NOMO-1 treated with DMSO at 0.1 percent for 48 hours (cell line): Measurements from ENCODE around the gene DLX3.

Experiments used
- DNase-seq: peaks from one replicate; lab custom pipeline; 2025; ENCODE audit not compliant: unreplicated experiment; lab: John Stamatoyannopoulos, UW

DLX3 gene

DNA sequence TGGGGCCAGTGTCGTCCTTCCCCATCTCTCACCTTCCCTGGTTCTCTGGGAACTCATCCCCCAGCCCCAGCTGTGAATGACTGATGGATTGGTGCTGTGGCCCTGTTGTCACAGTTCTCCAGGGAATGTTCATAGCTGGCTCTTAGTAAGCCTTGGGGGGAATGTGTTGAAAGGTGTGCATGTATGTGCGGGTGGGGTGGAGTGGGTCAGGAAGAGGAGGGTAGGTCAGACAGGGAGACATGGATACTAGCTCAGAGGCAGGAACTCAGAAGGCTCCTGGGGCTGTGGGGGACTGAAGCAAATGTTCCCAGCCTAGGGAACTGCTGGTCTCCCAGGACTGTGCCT, 21.8 kb downstream of the DLX3 start:
- DNase-seq, result no peak

DNA sequence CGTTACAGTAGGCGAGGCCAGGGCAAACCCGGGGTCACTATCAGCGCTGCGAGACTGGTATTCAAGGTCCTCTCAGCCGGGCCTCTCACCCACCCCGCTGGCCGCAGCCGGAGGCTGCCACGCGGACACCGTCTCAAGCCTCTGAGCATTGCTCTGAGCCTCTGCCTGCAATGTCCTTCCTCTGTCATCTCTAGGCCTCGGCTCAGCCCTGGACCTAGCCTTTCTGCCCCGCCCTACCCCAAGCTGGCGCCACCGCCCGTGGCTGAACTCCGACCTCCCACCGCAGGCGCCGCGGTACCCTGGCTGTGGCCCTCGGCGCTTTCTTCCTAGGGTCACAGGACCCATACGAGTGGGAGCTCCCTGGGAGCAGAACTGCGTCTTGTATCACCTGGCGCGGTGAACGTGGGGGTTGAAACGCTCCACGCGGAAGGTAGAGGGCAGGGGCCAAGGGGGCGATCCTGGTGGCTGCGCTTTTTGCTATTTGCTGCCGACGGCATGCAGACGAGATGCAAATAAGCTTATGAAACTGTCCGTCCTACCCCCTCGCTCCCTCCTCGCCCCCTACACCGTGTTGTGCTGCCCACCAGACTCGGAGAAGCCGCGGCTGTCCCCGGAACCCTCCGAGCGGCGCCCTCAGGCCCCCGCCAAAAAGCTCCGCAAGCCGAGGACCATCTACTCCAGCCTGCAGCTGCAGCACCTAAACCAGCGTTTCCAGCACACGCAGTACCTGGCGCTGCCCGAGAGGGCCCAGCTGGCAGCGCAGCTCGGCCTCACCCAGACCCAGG, 22.3 kb downstream of the DLX3 start:
- DNase-seq, result no peak

DNA sequence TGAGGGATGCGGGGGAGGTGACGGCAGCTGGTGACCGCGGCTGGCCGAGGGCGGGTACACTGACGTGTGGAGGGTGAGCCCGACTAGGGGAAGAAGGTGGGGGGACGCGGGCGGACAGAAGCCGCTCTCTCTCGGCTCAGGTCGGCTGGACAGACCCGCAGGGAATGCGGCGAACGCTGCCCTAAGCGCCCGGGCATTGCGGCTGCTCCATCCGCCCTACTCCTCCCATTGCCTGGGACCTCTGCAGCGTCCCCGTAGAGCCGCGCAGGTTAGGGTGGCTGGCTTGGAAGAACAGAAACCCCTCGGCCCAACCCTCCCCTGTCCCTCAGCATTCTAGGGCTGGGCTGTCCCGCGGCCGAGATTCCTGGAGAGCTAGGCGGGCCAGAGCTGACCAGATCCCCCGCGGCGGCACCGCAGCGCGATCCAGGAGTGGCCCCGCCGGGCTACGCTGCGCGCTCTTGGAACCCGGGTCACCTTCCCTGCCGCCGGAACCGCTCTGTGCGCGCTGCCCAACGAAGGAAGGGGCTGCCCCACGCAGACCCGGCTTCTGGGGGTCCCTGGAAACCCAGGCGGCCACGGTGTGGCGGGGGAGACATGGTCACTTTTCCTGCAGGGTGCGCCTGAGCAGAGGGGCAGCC, 23.1 kb downstream of the DLX3 start:
- no peak for DNase-seq

DNA sequence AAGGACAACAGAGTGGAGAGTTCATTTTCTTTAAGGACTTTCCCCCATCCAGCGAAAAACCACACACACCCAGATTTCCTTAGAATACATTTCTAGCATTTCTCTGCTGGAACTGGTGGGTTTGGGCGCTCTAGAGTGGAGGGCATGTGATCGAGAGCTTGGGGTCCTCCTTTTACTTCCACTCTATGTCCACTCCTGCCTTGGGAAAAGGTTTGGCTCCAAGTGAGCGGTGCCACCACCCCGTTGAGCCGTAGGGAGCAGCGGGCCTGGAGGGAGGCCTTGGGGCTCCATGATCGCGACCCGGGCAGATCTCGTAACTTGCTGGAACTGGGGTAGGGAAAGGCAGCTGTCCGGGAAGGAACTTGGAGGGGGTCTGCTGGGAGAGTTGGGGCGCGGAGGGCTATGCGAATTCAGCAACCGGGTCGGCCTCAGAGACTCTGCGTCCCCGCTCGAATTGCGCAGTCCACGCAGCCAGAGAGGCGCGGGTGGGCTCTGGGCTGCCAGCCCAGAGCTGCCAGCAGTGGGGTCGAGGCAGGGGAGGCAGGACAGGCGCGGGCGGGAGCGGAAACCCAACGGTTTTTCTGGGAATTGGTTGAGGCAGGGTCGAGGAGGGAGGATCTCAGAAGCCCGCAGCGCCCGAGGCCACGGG, 23.7 kb downstream of the DLX3 start:
- no peak for DNase-seq

DNA sequence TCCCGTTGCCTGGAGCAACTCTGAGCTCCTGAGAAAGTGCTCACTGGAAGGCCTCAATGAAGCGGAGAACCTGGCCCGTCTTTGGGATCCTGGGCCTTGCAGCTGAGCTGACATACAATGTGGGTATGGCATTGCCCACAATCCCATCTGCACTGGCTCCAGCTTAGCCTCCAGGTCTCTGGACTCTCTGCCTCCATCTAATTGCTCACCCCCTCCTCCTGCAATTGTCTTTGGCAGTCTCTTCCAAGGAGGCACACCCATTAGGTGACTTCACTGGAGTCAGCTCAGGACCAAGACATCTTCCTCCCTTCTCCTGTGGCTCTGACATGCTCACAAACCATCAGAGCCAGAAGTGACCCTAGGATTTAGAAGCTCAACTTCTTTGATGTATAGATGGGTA, 24.5 kb downstream of the DLX3 start:
- no peak for DNase-seq

DNA sequence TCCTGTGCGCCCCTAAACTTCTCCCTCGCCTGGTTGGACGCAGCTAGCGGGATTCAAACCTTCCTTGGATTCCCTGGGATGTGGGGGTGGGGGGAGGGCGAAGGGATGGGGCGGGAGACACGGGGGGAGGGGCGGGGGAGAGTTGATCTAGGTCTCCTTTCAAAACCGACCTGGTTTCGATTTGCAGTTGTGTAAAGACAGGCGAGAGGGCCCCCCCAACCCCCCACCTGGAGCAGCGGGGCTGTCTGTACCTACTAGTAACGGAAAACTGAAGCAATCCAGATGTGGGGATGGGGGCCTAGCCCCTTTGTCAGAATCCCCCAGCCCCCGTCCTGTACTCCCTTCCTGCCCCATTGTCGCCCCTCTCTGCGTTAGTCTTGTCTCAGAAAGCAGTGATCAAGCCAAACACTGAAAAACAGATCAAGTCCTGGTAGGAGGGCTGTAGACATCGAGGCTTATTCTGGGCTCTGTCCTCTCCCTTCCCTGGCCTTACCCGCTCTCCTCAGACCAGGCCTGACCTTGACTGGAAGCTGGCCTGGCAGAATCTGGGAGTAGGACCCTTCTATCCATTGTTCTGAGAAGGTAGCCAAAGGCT, 25.1 kb downstream of the DLX3 start:
- no peak for DNase-seq

DNA sequence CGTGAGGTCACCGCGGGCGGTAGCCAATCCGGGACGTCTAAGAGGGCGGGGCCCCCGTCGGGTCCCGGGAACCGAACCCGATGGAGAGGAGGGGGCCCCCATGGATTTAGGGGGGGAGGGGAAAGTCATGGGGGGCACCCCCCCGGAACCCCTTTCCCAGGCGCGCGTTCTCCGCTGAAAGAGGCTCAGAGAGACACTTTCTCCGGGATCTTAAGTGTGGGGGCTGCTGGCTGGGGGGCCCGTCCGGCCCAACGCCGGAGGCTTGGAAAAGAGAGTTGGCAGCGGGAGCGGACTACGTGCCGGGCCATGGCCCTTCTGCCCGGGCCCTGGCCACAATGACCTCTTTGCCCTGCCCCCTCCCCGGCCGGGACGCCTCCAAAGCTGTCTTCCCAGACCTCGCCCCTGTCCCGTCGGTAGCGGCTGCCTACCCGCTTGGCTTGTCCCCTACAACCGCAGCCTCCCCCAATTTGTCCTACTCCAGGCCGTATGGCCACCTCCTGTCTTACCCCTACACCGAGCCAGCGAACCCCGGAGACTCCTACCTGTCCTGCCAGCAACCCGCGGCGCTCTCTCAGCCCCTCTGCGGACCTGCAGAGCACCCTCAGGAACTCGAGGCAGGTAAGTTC, 25.8 kb downstream of the DLX3 start, which contains the start of gene DLX4:
Gene DLX4 (plus strand): TSS at position 57 of the 626 bp plus-strand sequence. CDS start 279 bp downstream, at position 336.
- no peak for DNase-seq

DNA sequence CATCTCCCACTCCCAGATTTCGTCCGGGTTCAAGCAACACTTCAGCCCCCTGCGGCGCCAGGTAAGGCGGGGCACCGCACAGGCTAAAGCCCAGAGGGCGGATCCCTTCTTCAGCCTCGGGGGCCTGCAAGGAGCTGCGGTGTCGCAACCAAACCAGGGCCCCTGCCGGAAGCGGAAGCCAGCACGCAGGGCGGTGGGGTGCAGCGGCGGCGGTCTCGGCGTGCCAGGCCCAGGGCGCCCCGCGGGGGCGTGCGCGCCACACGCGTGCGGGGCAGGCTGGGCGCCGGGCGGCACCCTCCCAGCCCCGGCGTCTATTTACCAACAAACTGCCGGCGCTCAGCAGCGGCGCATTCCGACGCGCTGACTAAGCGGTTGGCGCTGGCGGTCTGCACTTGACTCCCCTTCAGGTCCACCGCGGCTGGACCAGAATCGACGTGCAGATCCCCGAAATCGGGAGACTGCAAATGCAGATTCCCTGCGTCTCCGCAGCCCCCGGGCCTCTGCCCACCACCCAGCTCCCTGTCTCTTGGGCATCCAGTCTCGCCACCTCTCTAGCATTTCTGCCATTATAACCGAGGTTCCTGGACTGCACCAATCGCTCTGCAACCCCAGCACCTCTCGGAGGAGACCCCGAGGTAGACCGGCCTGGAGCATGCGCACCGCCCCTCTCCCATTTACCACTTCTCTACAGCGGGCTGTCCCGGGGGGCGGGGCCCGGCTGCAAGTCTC, 26.5 kb downstream of the DLX3 start:
- DNase-seq, result peak; percentile 89

DNA sequence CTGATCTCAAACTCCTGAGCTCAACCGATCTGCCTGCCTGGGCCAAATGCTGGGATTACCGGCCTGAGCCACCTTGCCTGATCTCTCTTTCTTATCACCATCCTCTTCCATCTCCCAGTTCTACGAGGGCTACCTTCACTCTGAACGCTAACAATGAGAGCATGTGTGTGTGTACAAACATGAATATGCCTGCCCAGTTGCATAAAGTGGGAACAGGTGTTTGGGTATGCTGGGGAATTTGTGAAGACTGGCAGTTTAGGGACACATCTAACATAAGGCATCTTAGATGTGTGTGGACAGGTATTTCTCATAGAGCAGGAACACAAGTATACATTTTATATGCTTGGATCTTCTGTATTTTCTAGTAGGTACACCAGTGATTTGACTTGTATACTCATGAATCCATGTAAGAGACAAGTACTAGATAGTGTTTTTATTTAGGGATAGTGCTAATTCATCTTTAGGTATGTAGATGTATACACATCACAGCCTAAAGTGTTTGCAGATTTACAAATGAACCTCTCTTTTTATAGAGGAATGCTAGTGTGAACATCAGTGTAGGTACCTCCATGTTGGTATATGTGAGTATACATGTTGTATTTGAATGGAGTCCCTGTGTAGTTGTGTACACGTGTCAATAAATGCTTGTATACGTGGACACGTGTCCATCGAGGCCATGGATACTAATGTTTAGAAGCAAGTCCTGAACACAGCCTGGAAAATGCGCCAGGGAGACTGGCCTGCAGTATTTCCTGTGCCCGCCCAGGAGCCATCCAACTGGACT, 27.2 kb downstream of the DLX3 start:
- DNase-seq, result no peak

DNA sequence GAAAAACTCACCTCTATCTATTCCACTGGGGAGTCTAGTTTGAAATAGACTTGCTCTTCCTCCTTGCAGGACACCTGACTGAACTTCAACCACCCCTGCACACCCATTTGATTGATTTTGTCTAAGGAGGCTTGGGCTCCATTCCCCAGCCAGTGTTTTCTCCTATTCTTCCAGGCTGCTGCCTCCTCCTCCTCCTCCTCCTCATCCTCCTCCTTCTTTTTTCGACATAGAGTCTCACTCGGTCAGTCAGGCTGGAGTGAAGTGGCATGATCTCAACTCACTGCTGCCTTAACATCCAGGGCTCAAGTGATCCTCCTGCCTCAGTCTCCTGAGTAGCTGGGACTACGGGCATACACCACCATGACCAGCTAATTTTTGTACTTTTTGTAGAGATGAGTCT, 27.8 kb downstream of the DLX3 start:
- DNase-seq, result no peak

DNA sequence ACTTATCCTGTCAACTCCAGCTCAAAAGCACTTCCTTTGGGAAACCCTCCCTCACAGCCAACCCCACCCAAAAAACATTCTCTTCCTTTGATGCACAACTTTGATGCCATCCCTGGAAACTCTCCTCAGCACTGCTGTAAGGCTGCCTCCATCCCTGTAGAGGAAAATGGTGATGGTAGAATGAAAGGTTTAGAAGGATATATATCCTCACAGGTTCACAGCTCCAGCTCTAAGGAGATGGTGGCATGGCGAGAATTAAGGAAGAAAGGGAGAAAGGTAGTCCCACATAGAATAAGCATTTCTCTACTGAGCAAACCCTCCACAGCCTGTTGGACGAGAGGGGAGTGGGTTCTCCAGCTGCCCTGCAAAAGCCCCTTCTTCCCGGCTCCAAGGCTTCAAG, 28.3 kb downstream of the DLX3 start:
- DNase-seq, result no peak

DNA sequence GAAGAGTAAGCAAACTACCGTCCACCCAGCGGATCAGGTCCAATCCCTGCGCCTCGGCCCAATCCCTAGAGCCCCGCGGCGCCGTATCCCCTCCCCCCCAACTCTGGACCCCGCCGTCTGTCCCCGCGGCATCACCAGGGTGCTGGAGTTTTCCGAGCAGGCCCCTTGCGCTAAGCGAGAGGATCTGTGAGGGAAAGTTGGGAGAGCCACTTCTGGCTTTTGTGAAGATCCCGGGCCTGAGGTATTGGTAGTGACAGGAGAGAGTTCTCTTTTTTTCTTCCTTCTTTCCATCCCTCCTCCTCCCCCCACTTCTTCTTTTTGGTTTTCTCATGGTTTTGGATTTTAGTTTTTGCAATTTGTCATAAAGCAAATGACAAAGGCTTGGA, 29.5 kb downstream of the DLX3 start:
- DNase-seq, result peak; percentile 79

DNA sequence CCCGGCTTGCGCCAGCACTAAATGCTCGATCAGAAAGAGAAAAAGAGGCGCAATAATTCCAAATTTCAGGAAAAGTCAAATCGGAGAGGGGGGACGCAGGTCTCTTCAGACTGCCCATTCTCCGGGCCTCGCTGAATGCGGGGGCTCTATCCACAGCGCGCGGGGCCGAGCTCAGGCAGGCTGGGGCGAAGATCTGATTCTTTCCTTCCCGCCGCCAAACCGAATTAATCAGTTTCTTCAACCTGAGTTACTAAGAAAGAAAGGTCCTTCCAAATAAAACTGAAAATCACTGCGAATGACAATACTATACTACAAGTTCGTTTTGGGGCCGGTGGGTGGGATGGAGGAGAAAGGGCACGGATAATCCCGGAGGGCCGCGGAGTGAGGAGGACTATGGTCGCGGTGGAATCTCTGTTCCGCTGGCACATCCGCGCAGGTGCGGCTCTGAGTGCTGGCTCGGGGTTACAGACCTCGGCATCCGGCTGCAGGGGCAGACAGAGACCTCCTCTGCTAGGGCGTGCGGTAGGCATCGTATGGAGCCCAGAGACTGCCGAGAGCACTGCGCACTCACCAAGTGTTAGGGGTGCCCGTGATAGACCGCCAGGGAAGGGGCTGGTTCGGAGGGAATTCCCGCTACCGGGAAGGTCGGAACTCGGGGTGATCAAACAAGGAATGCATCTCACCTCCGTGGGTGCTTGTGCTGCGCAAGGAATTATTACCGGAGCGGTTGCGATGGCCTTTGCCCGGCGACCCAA, 30.1 kb downstream of the DLX3 start:
- no peak for DNase-seq

DNA sequence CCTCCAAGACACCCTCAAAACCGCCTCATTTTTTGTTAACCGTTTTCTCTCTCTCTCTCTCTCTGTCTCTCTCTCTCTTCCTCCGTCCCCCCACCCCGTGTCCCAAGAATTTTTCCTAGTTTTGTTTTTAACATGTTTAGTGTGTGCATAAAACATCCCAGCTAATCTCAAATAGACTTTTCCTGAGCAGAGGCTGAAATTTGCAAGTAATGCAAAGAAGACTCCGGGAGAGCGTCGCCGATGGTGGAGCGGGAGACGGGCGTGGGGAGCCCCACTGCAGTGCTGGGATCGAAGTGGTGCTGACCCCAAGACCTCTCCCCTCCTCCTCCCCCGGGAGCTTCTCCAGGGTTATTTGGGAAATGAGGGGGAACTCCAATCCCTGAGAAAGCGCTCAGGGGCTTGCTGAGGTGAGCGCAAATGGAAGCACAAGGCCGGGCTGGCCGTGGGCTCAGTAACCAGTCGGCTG, 30.7 kb downstream of the DLX3 start:
- no peak for DNase-seq

DNA sequence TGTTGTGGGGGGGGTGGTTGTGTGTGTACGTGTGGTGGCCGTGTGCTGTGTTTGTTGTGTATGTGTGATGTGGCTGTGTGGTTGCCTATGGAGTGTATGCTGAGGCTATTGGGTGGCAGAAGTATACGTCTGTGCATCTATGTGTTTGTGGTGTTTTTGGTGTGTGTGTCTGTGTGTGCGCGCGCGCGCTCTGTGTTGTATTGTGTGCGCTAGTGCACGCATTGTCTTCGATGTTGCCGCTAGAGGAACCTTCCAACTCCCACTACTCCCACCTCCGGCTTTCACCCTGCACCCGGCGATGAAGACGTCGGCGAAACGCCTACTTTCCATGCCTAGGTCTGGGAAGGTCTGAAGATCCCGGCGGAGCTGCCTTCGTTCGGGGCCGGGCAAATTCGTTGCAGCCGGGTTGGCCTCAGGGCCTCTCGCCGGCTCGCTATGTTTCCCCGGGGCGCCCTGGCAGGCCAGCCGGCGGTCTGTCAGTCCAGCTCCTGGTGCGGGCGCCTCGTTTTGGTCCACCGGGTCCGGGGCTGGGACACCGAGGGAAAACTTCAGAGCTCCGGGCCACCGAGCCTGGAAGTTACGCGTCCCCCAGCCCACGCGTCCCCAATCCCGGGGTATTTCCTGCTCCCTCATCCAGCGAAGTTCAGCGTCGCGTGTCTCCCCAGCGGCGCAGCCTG, 31.3 kb downstream of the DLX3 start:
- DNase-seq, result no peak

DNA sequence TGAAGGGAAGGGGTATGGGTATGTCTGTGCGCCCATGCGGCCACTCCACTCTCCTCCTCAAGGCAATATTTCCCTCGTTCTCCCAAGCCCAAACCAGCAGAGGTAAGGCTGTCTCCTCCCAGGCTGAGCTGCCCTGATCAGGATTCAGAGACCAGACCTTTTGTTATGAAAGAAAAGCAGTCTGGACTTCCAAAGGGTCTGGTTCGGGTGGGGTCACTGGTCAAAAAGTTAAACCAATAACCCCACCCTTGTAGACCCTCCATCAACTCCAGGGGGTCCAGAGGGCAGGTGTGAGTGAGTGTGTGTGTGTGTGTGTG, 31.8 kb downstream of the DLX3 start:
- DNase-seq, result no peak

DNA sequence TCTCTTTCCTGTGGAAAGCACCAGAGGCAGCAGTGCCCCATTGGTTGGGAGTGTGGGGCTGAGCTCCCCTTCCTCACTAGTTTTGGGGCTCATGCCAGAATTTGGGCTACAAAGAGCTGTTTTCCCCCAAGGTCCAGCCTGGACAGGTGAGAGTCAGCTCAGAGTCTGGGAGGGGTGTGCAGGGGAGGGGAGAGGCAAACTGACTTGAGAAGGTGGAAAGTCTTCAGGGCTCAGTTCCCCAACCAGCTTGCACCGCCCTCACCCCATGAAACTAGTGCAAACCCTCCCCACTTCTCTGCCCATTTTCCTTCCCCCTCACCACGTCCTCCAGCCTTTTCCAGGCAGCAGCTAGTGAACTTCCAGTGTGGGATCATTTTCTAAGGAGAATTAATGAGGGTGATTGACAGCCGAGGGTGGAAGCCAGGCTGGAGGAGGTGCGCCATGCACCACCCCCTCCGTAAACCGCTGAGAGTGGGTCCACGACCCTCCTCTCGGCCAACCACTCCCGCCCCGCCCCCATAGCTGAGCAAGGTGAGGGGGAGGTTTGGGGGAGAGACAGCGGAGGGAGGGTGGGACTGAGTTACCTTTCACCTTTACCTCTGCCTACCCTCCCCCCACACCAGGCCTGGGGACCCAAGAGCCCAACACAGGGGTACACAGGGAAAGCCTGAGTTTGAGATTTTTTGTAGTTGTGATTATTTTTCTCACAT, 32.3 kb downstream of the DLX3 start:
- DNase-seq, result no peak
